Heart right ventricle (tissue), 16 donors: ENCODE results near the gene GRID1. TPM values are rescaled to one million over a fixed set of nuclear protein-coding genes. Genes with fewer than 3 reads are reported as not detected.

Experiments used
- ATAC-seq, 8 donors: fragments of 200-7000 bp; cut with Tn5 transposase; one replicate each; pipeline ENCODE4 v1.9.1; 2020; ENCODE audit warnings: mild to moderate bottlenecking in 8 of 8, moderate library complexity in 8 of 8, moderate number of reproducible peaks in 1 of 8
- DNase-seq, 2 donors: peaks; one replicate each; pipeline ENCODE4 v3.0.0-alpha.2; 2020
- H3K27ac ChIP-seq, 10 donors: fragments of 200-600 bp; sonication (generic) in 2 of 10; one replicate each; pipeline versions ENCODE4 v1.5.0 to v1.8.0; 2020 to 2022; ENCODE audit warnings: mild to moderate bottlenecking in 3 of 10
- H3K27me3 ChIP-seq, 7 donors: fragments of 200-600 bp; one replicate each; pipeline ENCODE4 v1.8.0; 2021 to 2022; ENCODE audit warnings: mild to moderate bottlenecking in 2 of 7
- H3K36me3 ChIP-seq, 9 donors: fragments of 200-600 bp; sonication (generic) in 1 of 9; one replicate each; pipeline versions ENCODE4 v1.5.0 to v1.8.0; 2020 to 2022; ENCODE audit warnings: mild to moderate bottlenecking in 2 of 9
- H3K4me1 ChIP-seq, 9 donors: fragments of 200-600 bp; sonication (generic) in 1 of 9; one replicate each; pipeline versions ENCODE4 v1.5.0 to v1.8.0; 2020 to 2022; ENCODE audit warnings: mild to moderate bottlenecking in 4 of 9
- H3K4me3 ChIP-seq, 10 donors: fragments of 200-600 bp; sonication (generic) in 2 of 10; one replicate each; pipeline versions ENCODE4 v1.5.0 to v1.8.0; 2020 to 2022; ENCODE audit warnings: mild to moderate bottlenecking in 7 of 10, moderate library complexity in 2 of 10
- H3K9me3 ChIP-seq, 11 donors: fragments of 200-600 bp in 10 of 11; sonication (generic) in 2 of 11; one replicate each; pipeline versions ENCODE4 v1.5.0 to v1.8.0; 2013 to 2022; ENCODE audit warnings: mild to moderate bottlenecking in 2 of 11, control low read depth in 1 of 11, moderate library complexity in 1 of 11
- CTCF ChIP-seq, 9 donors: fragments of 200-600 bp; sonication (generic) in 2 of 9; IDR thresholded peaks; one replicate each; pipeline versions ENCODE4 v1.5.0 to v1.8.0; 2021 to 2022; ENCODE audit warnings: antibody characterized with exemption in 9 of 9, mild to moderate bottlenecking in 5 of 9, moderate library complexity in 1 of 9
- WGBS, 2 donors: extraction: QIAGEN DNeasy Blood & Tissue Kit; methylation state at CpG; one replicate each; pipeline ENCODE4 v1.1.7; 2013; ENCODE audit warnings: inconsistent platforms in 1 of 2; 5-methylcytosine and 5-hydroxymethylcytosine counted together
- intact Hi-C, 10 donors: fragments of 100-400 bp; cut with DNase I; formaldehyde crosslinking; loops; one replicate each; pipeline versions ENCODE4 v1.11.1 to v1.14.2; 2022
- polyA plus RNA-seq, 2 donors: library from polyadenylated mRNA; stranded (reverse); fragments of 200-250 nt; gene quantifications; one replicate each; pipeline ENCODE4 v1.2.3, GENCODE V29; 2013
- total RNA-seq, 10 donors: library from RNA; stranded (reverse); fragmentation: NEBNext Ultra II Directional in 3 of 10; extraction: Animal tissue kit (Norgen Biotek cat#: 25700) in 3 of 10; gene quantifications; one replicate each; pipeline versions ENCODE4 v1.2.1 to v1.2.4, GENCODE V29; 2021 to 2023
- donor health status: Arrhythmogenic right ventricular cardiomyopathy.
- donor health status: ischemic (EF 13 %, LVEDD 7.1; RV severe dilation, severe dysfunction).
- donor health status: healthy with polysubstance abuse.
- donor health status: DM: no; HTN: yes; CAD: no.
- donor health status: DM: no; HTN: no; CAD: no.
- donor health status: ischemic (EF 25% LVEDD 6.9; RV normal size, moderate dysfunction).
- donor health status: ischemic (EF 25% LVEDD 5.7; RV mildly dilated, moderate dysfunction).
- donor health status: healthy.
- donor health status: DM: yes; HTN: yes; CAD: no.
- donor health status: Ischemic cardiomyopathy.
- donor health status: ischemic (EF 35%, LVEDD 5.7; RV mildly dilated, moderate dysfunction).
- donor health status: nonischemic (EF 11% LVEDD 7.7; RV severe dilation, severe dysfunction).
- donor health status: DM: yes; HTN: yes; CAD: no.
- donor health status: PGD.
- donor health status: ischemic (EF 29% LVEDD 5.4; RV normal size, mild dysfunction).
- donor health status: nonischemic (EF 23%, LVEDD 6.1; RV moderate dilation, normal function).

Gene GRID1
- total and polyA plus RNA-seq, 12 donors: 0.44 to 3.4 (median 1.5) TPM

GRCh38 chr10:86003201-86003621 is 363.4 kb downstream of the GRID1 start:
- no peak overlapping the region for H3K4me3 ChIP-seq
- H3K36me3 ChIP-seq: no peaks in the 10 kb centered on the region
- WGBS, 2 donors: 39 to 47% methylated on average over 3 of the region's 3 CpGs
- H3K9me3 ChIP-seq: peaks cover 0 to 8% (median 0%) of the 10 kb centered on the region in 11 donors
- peaks cover 0 to 9% (median 0%) of the 10 kb centered on the region in 9 donors for H3K4me1 ChIP-seq
- intact Hi-C loops: loop anchor here in 3 of 10 donors (5.0 to 10.0 kb wide), 2 partner anchors 359 to 362 kb away; partner anchors contain the start of gene GRID1 (in 2 of the 3)
- H3K27ac ChIP-seq: peak overlapping the region in 1 of 10 donors; percentile 18
- TF ChIP-seq CTCF (IDR thresholded peaks at IDR 0.05): no peak
- ATAC-seq (peak; percentile 38 to 98 (median 94)), DNase-seq (peak in 1 of 2 donors; percentile 31)
- H3K27me3 ChIP-seq: peaks cover 0 to 4% (median 0%) of the 10 kb centered on the region in 7 donors

- WGBS, 2 donors: 67 to 82% methylated on average over 2 of the region's 2 CpGs
- DNase-seq (no peak), ATAC-seq (no peak)
- no peak for TF ChIP-seq CTCF (IDR thresholded peaks at IDR 0.05)
- Histone ChIP-seq H3K27ac (no peak overlapping the region), H3K4me1 (peaks cover 0 to 9% (median 0%) of the 10 kb centered on the region in 9 donors), H3K4me3 (no peak overlapping the region), H3K36me3 (no peaks in the 10 kb centered on the region), H3K27me3 (peaks cover 0 to 4% (median 0%) of the 10 kb centered on the region in 7 donors), H3K9me3 (peaks cover 0 to 25% (median 3%) of the 10 kb centered on the region in 11 donors)
- intact Hi-C loops: loop anchor here in 3 of 10 donors (5.0 to 10.0 kb wide), 2 partner anchors 361 to 363 kb away; partner anchors contain the start of gene GRID1 (in 2 of the 3)
These were observed 365.1 kb downstream of the GRID1 start for GRCh38 chr10:86001521-86001920.

GRCh38 chr10:85997544-85997943 is 369.1 kb downstream of the GRID1 start:
- Histone ChIP-seq H3K36me3 (no peaks in the 10 kb centered on the region), H3K4me3 (no peak overlapping the region), H3K27me3 (no peaks in the 10 kb centered on the region), H3K4me1 (peaks cover 0 to 3% (median 0%) of the 10 kb centered on the region in 9 donors), H3K9me3 (peaks cover 0 to 27% (median 3%) of the 10 kb centered on the region in 11 donors), H3K27ac (no peak overlapping the region)
- ATAC-seq: no peak
- WGBS, 2 donors: 94 to 97% methylated on average over 3 of the region's 3 CpGs
- no peak for TF ChIP-seq CTCF (IDR thresholded peaks at IDR 0.05)
- no peak for DNase-seq
- intact Hi-C loops: loop anchor here in 5 of 10 donors (5.0 to 10.0 kb wide), 2 partner anchors 365 to 377 kb away; no protein-coding TSS in a partner anchor

- intact Hi-C loops: loop anchor here in 5 of 10 donors (5.0 to 10.0 kb wide), 2 partner anchors 367 to 379 kb away; no protein-coding TSS in a partner anchor
- Histone ChIP-seq H3K9me3 (peaks cover 0 to 27% (median 3%) of the 10 kb centered on the region in 11 donors), H3K27me3 (peaks cover 0 to 8% (median 0%) of the 10 kb centered on the region in 7 donors), H3K36me3 (no peaks in the 10 kb centered on the region), H3K27ac (no peak overlapping the region), H3K4me1 (peaks cover 0 to 3% (median 0%) of the 10 kb centered on the region in 9 donors), H3K4me3 (no peak overlapping the region)
- ATAC-seq: peak in 2 of 8 donors; percentile 57 to 60
- TF ChIP-seq CTCF (IDR thresholded peaks at IDR 0.05): peak in 6 of 9 donors; percentile 34 to 54 (median 47)
- no peak for DNase-seq
- 38 to 43% methylated on average over 3 of the region's 3 CpGs for WGBS, 2 donors
These were observed 370.8 kb downstream of the GRID1 start for GRCh38 chr10:85995791-85996190.
